ENCODE data around the gene XAB2.
A peak's percentile ranks its signal among the peaks of the same experiment; 100 is the strongest.

XAB2 gene

GRCh38 chr19:7628589-7629311 lies 595 bp downstream of the XAB2 start:
- H3K9ac ChIP-seq (ENCODE audit: low read length), result peak overlapping the region; percentile 91
- TF ChIP-seq, protein P1, sequence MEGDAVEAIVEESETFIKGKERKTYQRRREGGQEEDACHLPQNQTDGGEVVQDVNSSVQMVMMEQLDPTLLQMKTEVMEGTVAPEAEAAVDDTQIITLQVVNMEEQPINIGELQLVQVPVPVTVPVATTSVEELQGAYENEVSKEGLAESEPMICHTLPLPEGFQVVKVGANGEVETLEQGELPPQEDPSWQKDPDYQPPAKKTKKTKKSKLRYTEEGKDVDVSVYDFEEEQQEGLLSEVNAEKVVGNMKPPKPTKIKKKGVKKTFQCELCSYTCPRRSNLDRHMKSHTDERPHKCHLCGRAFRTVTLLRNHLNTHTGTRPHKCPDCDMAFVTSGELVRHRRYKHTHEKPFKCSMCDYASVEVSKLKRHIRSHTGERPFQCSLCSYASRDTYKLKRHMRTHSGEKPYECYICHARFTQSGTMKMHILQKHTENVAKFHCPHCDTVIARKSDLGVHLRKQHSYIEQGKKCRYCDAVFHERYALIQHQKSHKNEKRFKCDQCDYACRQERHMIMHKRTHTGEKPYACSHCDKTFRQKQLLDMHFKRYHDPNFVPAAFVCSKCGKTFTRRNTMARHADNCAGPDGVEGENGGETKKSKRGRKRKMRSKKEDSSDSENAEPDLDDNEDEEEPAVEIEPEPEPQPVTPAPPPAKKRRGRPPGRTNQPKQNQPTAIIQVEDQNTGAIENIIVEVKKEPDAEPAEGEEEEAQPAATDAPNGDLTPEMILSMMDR (IDR thresholded peaks at IDR 0.05; ENCODE audit: low read length), result no peak
- no peak for TF ChIP-seq EZH2phosphoT487 (IDR thresholded peaks at IDR 0.05; ENCODE audit: low read length)
- TF ChIP-seq EZH2 (optimal IDR thresholded peaks at IDR 0.05; ENCODE audit: low read depth, low read length), result no peak
- H3K79me2 ChIP-seq (ENCODE audit: low read length), result peaks cover 58% of the 10 kb centered on the region
- H3K4me3 ChIP-seq (ENCODE audit: low read length), result peak overlapping the region; percentile 94
- no peaks in the 10 kb centered on the region for H3K9me2 ChIP-seq (replicated peaks; ENCODE audit: insufficient read depth, low read length)
- DNase-seq, result no peak
- H3K27ac ChIP-seq (ENCODE audit: low read length), result peak overlapping the region; percentile 32; the same call in 1 of the 2 replicates
- no peaks in the 10 kb centered on the region for H3F3A ChIP-seq (ENCODE audit: insufficient read depth, low read length)
- no peaks in the 10 kb centered on the region for H3K27me3 ChIP-seq (replicated peaks; ENCODE audit: insufficient read depth, low read length)
- H2AFZ ChIP-seq (ENCODE audit: low read length), result peak overlapping the region; percentile 62
- H4K20me1 ChIP-seq (ENCODE audit: insufficient read depth, low read length), result no peaks in the 10 kb centered on the region
- H3K4me2 ChIP-seq (ENCODE audit: low read depth, low read length), result peak overlapping the region; percentile 85
- no peaks in the 10 kb centered on the region; the same call in 1 of the 2 replicates for H3K36me3 ChIP-seq (replicated peaks; ENCODE audit: insufficient read depth, low read length)
- H3K4me1 ChIP-seq (ENCODE audit: low read length), result peaks cover 14% of the 10 kb centered on the region
- no peaks in the 10 kb centered on the region for H3K9me3 ChIP-seq (replicated peaks; ENCODE audit: insufficient read depth, low read length)

DNA sequence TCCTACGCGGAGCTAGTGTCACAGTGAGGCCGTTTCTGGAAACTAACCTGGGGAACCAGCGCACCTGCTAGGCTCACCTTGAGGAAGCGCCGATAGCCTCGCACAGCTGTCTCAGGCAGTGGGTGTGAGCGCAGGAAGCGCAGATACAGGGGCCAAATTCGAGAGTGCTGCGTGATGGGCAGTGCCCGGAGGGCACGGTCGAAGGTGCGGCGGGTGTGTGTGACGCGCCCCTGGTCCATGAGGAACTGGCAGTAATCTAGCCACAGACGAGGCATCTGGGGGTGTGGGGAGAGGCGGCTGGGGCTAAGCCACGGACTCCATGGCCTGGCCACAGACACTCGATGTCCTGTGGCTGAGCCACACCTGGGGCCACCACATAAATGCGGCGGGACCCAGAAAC lies 2.2 kb downstream of the XAB2 start:
- no peaks in the 10 kb centered on the region for H4K20me1 ChIP-seq (ENCODE audit: insufficient read depth, low read length)

GRCh38 chr19:7625763-7626372 lies 3.5 kb downstream of the XAB2 start:
- no peak overlapping the region for H3K27ac ChIP-seq (ENCODE audit: low read length)
- H3K4me3 ChIP-seq (ENCODE audit: low read length), result no peak overlapping the region
- no peak for DNase-seq
- H3F3A ChIP-seq (ENCODE audit: insufficient read depth, low read length), result no peaks in the 10 kb centered on the region
- H3K9me3 ChIP-seq (replicated peaks; ENCODE audit: insufficient read depth, low read length), result no peaks in the 10 kb centered on the region
- H3K36me3 ChIP-seq (replicated peaks; ENCODE audit: insufficient read depth, low read length), result peaks cover 6% of the 10 kb centered on the region; the same call in 1 of the 2 replicates
- no peak overlapping the region for H3K9ac ChIP-seq (ENCODE audit: low read length)
- H2AFZ ChIP-seq (ENCODE audit: low read length), result no peak overlapping the region
- H3K4me1 ChIP-seq (ENCODE audit: low read length), result peaks cover 14% of the 10 kb centered on the region
- H3K79me2 ChIP-seq (ENCODE audit: low read length), result peaks cover 55% of the 10 kb centered on the region
- no peaks in the 10 kb centered on the region for H3K27me3 ChIP-seq (replicated peaks; ENCODE audit: insufficient read depth, low read length)
- no peaks in the 10 kb centered on the region for H4K20me1 ChIP-seq (ENCODE audit: insufficient read depth, low read length)
- no peak overlapping the region for H3K4me2 ChIP-seq (ENCODE audit: low read depth, low read length)
- H3K9me2 ChIP-seq (replicated peaks; ENCODE audit: insufficient read depth, low read length), result no peaks in the 10 kb centered on the region
- no peak for TF ChIP-seq EZH2phosphoT487 (IDR thresholded peaks at IDR 0.05; ENCODE audit: low read length)
- no peak for TF ChIP-seq EZH2 (optimal IDR thresholded peaks at IDR 0.05; ENCODE audit: low read depth, low read length)
- TF ChIP-seq, protein P1 (IDR thresholded peaks at IDR 0.05; ENCODE audit: low read length), result no peak

More for the DNA sequence above, 2.2 kb downstream of the XAB2 start:
- Histone ChIP-seq H3K79me2 (ENCODE audit: low read length) (peaks cover 58% of the 10 kb centered on the region), H3F3A (ENCODE audit: insufficient read depth, low read length) (no peaks in the 10 kb centered on the region), H3K4me2 (ENCODE audit: low read depth, low read length) (no peak overlapping the region), H3K27me3 (replicated peaks; ENCODE audit: insufficient read depth, low read length) (no peaks in the 10 kb centered on the region), H3K27ac (ENCODE audit: low read length) (no peak overlapping the region), H3K4me1 (ENCODE audit: low read length) (peaks cover 14% of the 10 kb centered on the region), H3K4me3 (ENCODE audit: low read length) (no peak overlapping the region), H3K9me3 (replicated peaks; ENCODE audit: insufficient read depth, low read length) (no peaks in the 10 kb centered on the region), H2AFZ (ENCODE audit: low read length) (no peak overlapping the region), H3K9me2 (replicated peaks; ENCODE audit: insufficient read depth, low read length) (no peaks in the 10 kb centered on the region), H3K36me3 (replicated peaks; ENCODE audit: insufficient read depth, low read length) (peaks cover 2% of the 10 kb centered on the region; the same call in 1 of the 2 replicates), H3K9ac (ENCODE audit: low read length) (no peak overlapping the region)
- no peak for DNase-seq
- TF ChIP-seq EZH2phosphoT487 (IDR thresholded peaks at IDR 0.05; ENCODE audit: low read length) (no peak), EZH2 (optimal IDR thresholded peaks at IDR 0.05; ENCODE audit: low read depth, low read length) (no peak)
- TF ChIP-seq, protein P1 (IDR thresholded peaks at IDR 0.05; ENCODE audit: low read length), result no peak
